ENCODE results near the gene MAP7. TPM values are rescaled to one million over a fixed set of nuclear protein-coding genes. Genes with fewer than 3 reads are reported as not detected.

The MAP7 gene
- polyA plus RNA-seq, 2 of the 4 experiments (the other 2 are of a cell fraction) = 60.6 to 64.5 TPM

DNA sequence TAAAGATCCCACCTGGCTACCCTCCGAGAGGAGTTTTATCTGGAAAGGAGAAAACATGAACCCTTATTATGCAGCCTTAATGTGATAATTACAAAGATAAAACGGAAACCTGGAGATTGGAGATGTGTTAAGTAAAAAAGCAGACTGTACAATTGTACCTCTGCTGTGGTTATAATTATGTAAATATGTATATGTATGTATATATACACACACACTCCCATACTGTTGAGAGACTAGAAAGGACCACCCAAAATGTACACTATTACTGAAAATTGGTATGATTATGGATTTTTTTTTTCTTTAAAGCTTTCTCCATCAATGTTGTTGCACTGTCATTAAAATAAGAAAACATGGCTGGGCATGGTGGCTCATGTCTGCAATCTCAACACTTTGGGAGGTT, 188.4 kb downstream of the MAP7 start:
- Histone ChIP-seq H3K27ac (no peak overlapping the region), H3K4me3 (no peak overlapping the region), H3K9me3 (no peaks in the 10 kb centered on the region), H3K4me2 (no peak overlapping the region), H3K4me1 (peaks cover 11% of the 10 kb centered on the region; the same call in 2 of the 3 replicates)
- ChIA-PET POLR2A (no interaction called here), CTCF (interaction anchor here (1.0 to 1.2 kb wide), 2 partner anchors 25 to 187 kb away, joined by 3 to 4 read pairs; no protein-coding TSS in a partner anchor)
- DNase-seq (ENCODE audit: low read depth in 1 of 2, low spot score in 1 of 2) (no peak), FAIRE-seq (no peak), ATAC-seq (no peak)
- 96% methylated on average over 2 of the region's 2 CpGs for WGBS (ENCODE audit: missing lambda C conversion rate)
- TF ChIP-seq MAFK (IDR thresholded peaks at IDR 0.05; ENCODE audit: partially characterized antibody) = no peak
- TF ChIP-seq, protein P1, sequence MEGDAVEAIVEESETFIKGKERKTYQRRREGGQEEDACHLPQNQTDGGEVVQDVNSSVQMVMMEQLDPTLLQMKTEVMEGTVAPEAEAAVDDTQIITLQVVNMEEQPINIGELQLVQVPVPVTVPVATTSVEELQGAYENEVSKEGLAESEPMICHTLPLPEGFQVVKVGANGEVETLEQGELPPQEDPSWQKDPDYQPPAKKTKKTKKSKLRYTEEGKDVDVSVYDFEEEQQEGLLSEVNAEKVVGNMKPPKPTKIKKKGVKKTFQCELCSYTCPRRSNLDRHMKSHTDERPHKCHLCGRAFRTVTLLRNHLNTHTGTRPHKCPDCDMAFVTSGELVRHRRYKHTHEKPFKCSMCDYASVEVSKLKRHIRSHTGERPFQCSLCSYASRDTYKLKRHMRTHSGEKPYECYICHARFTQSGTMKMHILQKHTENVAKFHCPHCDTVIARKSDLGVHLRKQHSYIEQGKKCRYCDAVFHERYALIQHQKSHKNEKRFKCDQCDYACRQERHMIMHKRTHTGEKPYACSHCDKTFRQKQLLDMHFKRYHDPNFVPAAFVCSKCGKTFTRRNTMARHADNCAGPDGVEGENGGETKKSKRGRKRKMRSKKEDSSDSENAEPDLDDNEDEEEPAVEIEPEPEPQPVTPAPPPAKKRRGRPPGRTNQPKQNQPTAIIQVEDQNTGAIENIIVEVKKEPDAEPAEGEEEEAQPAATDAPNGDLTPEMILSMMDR (IDR thresholded peaks at IDR 0.05) = no peak
- no peak for TF ChIP-seq BHLHE40 (IDR thresholded peaks at IDR 0.05; ENCODE audit: low read depth, low read length)
- no peak for TF ChIP-seq ZC3H11A (IDR thresholded peaks at IDR 0.05)
- TF ChIP-seq CBX2 (IDR thresholded peaks at IDR 0.05; ENCODE audit: borderline replicate concordance, low read depth) = no peak
- TF ChIP-seq SREBF2 (IDR thresholded peaks at IDR 0.05) = no peak
- no peak for TF ChIP-seq HOXB13 (CRISPR knock-in tag; IDR thresholded peaks at IDR 0.05; ENCODE audit: low read depth)
- TF ChIP-seq GATA3 (IDR thresholded peaks at IDR 0.05; ENCODE audit: borderline replicate concordance) = no peak
- TF ChIP-seq, protein P2, sequence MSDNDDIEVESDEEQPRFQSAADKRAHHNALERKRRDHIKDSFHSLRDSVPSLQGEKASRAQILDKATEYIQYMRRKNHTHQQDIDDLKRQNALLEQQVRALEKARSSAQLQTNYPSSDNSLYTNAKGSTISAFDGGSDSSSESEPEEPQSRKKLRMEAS (IDR thresholded peaks at IDR 0.05) = no peak
- TF ChIP-seq USF2 (IDR thresholded peaks at IDR 0.05) = no peak
- no peak for TF ChIP-seq EHF (CRISPR knock-in tag; IDR thresholded peaks at IDR 0.05)
- no peak for TF ChIP-seq POLR2AphosphoS2 (conservative IDR thresholded peaks at IDR 0.05; ENCODE audit: low read length)
- no peak for TF ChIP-seq NPAS2 (CRISPR knock-in tag; IDR thresholded peaks at IDR 0.05; ENCODE audit: borderline replicate concordance)
- TF ChIP-seq, protein P3, sequence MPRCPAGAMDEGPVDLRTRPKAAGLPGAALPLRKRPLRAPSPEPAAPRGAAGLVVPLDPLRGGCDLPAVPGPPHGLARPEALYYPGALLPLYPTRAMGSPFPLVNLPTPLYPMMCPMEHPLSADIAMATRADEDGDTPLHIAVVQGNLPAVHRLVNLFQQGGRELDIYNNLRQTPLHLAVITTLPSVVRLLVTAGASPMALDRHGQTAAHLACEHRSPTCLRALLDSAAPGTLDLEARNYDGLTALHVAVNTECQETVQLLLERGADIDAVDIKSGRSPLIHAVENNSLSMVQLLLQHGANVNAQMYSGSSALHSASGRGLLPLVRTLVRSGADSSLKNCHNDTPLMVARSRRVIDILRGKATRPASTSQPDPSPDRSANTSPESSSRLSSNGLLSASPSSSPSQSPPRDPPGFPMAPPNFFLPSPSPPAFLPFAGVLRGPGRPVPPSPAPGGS (IDR thresholded peaks at IDR 0.05) = no peak
- TF ChIP-seq ESRRA (IDR thresholded peaks at IDR 0.05; ENCODE audit: borderline replicate concordance, low read length) = no peak
- TF ChIP-seq RCOR1 (IDR thresholded peaks at IDR 0.05; ENCODE audit: low read depth, low read length) = no peak
- TF ChIP-seq PBX3 (IDR thresholded peaks at IDR 0.05) = no peak
- TF ChIP-seq CEBPB (IDR thresholded peaks at IDR 0.05) = no peak

DNA sequence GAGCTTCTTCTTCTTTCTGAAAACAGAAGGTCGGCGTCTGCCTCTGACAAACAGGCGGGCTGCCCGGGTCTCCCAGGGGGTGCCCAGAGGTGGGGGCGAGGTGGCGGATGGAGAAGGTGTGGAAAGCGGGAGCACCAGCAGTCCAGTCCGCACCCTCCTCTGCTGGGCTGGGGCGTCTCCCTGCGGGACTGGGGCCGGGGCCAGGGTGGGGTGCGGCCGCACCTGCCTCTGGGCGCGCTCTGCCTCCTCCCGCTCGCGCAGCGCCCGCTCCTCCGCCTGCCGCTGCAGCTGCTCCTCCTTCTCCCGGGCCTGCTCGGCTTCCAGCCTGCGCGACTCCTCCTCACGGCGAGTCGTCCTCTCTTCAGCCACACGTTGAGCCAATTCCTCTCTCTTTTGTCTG, 189.4 kb downstream of the MAP7 start:
- 96% methylated on average over 25 of the region's 30 CpGs for WGBS (ENCODE audit: missing lambda C conversion rate)
- CTCF ChIA-PET = no interaction called here
- FAIRE-seq = no peak

More for the DNA sequence above, 189.4 kb downstream of the MAP7 start:
- TF ChIP-seq NFE2L2 (conservative IDR thresholded peaks at IDR 0.05; ENCODE audit: low read length) (no peak), HOXB13 (CRISPR knock-in tag; IDR thresholded peaks at IDR 0.05; ENCODE audit: low read depth) (no peak), ELK1 (IDR thresholded peaks at IDR 0.05; ENCODE audit: low read depth, low read length) (no peak), BHLHE40 (IDR thresholded peaks at IDR 0.05; ENCODE audit: low read depth, low read length) (no peak), FOSL2 (IDR thresholded peaks at IDR 0.05) (no peak), FOSL2 (CRISPR knock-in tag; IDR thresholded peaks at IDR 0.05) (no peak), HOXA7 (CRISPR knock-in tag; IDR thresholded peaks at IDR 0.05) (no peak), CBX8 (IDR thresholded peaks at IDR 0.05) (no peak), TP53 (CRISPR knock-in tag; IDR thresholded peaks at IDR 0.05) (no peak), SREBF2 (IDR thresholded peaks at IDR 0.05) (no peak), NPAS2 (CRISPR knock-in tag; IDR thresholded peaks at IDR 0.05; ENCODE audit: borderline replicate concordance) (no peak), RNF2 (IDR thresholded peaks at IDR 0.05; ENCODE audit: borderline replicate concordance, low read depth) (no peak)
- TF ChIP-seq, protein P2 (IDR thresholded peaks at IDR 0.05) = no peak
- TF ChIP-seq, protein P4, sequence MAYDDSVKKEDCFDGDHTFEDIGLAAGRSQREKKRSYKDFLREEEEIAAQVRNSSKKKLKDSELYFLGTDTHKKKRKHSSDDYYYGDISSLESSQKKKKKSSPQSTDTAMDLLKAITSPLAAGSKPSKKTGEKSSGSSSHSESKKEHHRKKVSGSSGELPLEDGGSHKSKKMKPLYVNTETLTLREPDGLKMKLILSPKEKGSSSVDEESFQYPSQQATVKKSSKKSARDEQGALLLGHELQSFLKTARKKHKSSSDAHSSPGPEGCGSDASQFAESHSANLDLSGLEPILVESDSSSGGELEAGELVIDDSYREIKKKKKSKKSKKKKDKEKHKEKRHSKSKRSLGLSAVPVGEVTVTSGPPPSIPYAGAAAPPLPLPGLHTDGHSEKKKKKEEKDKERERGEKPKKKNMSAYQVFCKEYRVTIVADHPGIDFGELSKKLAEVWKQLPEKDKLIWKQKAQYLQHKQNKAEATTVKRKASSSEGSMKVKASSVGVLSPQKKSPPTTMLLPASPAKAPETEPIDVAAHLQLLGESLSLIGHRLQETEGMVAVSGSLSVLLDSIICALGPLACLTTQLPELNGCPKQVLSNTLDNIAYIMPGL (CRISPR knock-in tag; IDR thresholded peaks at IDR 0.05; ENCODE audit: borderline replicate concordance) = no peak
- TF ChIP-seq, protein P3 (IDR thresholded peaks at IDR 0.05) = no peak
- H3K4me2 ChIP-seq = no peak overlapping the region
- no peaks in the 10 kb centered on the region for H3K9me3 ChIP-seq
- POLR2A ChIA-PET = no interaction called here
- ATAC-seq (no peak), DNase-seq (ENCODE audit: low read depth in 1 of 2, low spot score in 1 of 2) (no peak)
- no peak overlapping the region for H3K4me3 ChIP-seq
- 0 out of 3 replicates have a peak, but pooled peaks cover under 1% of the 10 kb centered on the region for H3K4me1 ChIP-seq
- H3K27ac ChIP-seq = no peak overlapping the region
